Neural cell (in vitro differentiated cells): ENCODE results near the gene EEF1A1. TPM values are rescaled to one million over a fixed set of nuclear protein-coding genes. Genes with fewer than 3 reads are reported as not detected.

Source experiments
- H2AFZ ChIP-seq: fragments of 200-600, 300-800 bp; sonication (generic), shearing (Covaris generic); 2 replicates; pipeline ENCODE4 v1.6.0; 2014; ENCODE audit warnings: low read depth, mild to moderate bottlenecking, antibody characterized with exemption, low read length, moderate library complexity
- H3F3A ChIP-seq: fragments of 200-600 bp; shearing (Covaris generic); 2 replicates; pipeline ENCODE4 v1.6.1; 2016; ENCODE audit warnings: mild to moderate bottlenecking, moderate library complexity, mixed read lengths, antibody characterized with exemption, low read length; ENCODE audit not compliant: insufficient read depth, poor library complexity, severe bottlenecking
- H3K27ac ChIP-seq: fragments of 200-600, 300-800 bp; sonication (generic), shearing (Covaris generic); 2 replicates; pipeline ENCODE4 v1.5.1; 2014; ENCODE audit warnings: mild to moderate bottlenecking, low read length, moderate library complexity
- H3K27me3 ChIP-seq: fragments of 300-800, 200-600 bp; sonication (generic), shearing (Covaris generic); 2 replicates; pipeline ENCODE4 v1.6.0; 2014; ENCODE audit warnings: mild to moderate bottlenecking, low read depth, low read length, moderate library complexity; ENCODE audit not compliant: insufficient read depth
- H3K36me3 ChIP-seq: fragments of 300-800, 200-600 bp; sonication (generic), shearing (Covaris generic); 2 replicates; pipeline ENCODE4 v1.5.1; 2014; ENCODE audit warnings: mild to moderate bottlenecking, antibody characterized with exemption, low read length, moderate library complexity; ENCODE audit not compliant: insufficient read depth
- H3K4me2 ChIP-seq: fragments of 300-800, 200-600 bp; sonication (generic), shearing (Covaris generic); 2 replicates; pipeline ENCODE4 v1.6.0; 2014; ENCODE audit warnings: mild to moderate bottlenecking, low read length
- H3K4me3 ChIP-seq: fragments of 300-800, 200-600 bp; sonication (generic), shearing (Covaris generic); 2 replicates; pipeline ENCODE4 v1.5.1; 2014; ENCODE audit warnings: mild to moderate bottlenecking, low read length, moderate library complexity
- H3K79me2 ChIP-seq: fragments of 200-600 bp; shearing (Covaris generic); replicated peaks from 2 replicates; pipeline ENCODE4 v1.6.0; 2014; ENCODE audit warnings: mild to moderate bottlenecking, low read length, moderate library complexity; ENCODE audit not compliant: insufficient read depth
- H3K9ac ChIP-seq: fragments of 300-800, 200-600 bp; sonication (generic), shearing (Covaris generic); 2 replicates; pipeline ENCODE4 v1.6.1; 2016; ENCODE audit warnings: mild to moderate bottlenecking, low read length, mixed read lengths
- H3K9me2 ChIP-seq: fragments of 200-600 bp; shearing (Covaris generic); 2 replicates; pipeline ENCODE4 v1.6.1; 2016; ENCODE audit warnings: mild to moderate bottlenecking, low read length, mixed read lengths; ENCODE audit not compliant: insufficient read depth
- H3K9me3 ChIP-seq: fragments of 200-600, 300-800 bp; sonication (generic), shearing (Covaris generic); 2 replicates; pipeline ENCODE4 v1.6.1; 2016; ENCODE audit warnings: mild to moderate bottlenecking, mixed run types, low read length, moderate library complexity, mixed read lengths
- H4K20me1 ChIP-seq: fragments of 200-600 bp; shearing (Covaris generic); 2 replicates; pipeline ENCODE4 v1.6.1; 2016; ENCODE audit warnings: mild to moderate bottlenecking, mixed run types; ENCODE audit not compliant: insufficient read depth
- EP300 ChIP-seq: fragments of 450-650 bp; conservative IDR thresholded peaks from 2 replicates; pipeline ENCODE4 v1.6.1; 2014; ENCODE audit warnings: antibody characterized with exemption, mild to moderate bottlenecking, moderate library complexity; ENCODE audit not compliant: poor library complexity, severe bottlenecking
- EZH2 ChIP-seq: fragments of 200-600, 300-800 bp; shearing (Covaris generic), sonication (generic); IDR thresholded peaks from 2 replicates; pipeline ENCODE4 v1.6.1; 2014; ENCODE audit warnings: antibody characterized with exemption, low read length, borderline replicate concordance, mild to moderate bottlenecking; ENCODE audit not compliant: insufficient read depth, poor library complexity, severe bottlenecking
- MXI1 ChIP-seq: fragments of 450-650 bp; conservative IDR thresholded peaks from 2 replicates; pipeline ENCODE4 v1.6.1; 2014; ENCODE audit warnings: antibody characterized with exemption, mild to moderate bottlenecking; ENCODE audit not compliant: poor library complexity, severe bottlenecking
- POLR2AphosphoS5 ChIP-seq: IDR thresholded peaks from 2 replicates; pipeline ENCODE4 v1.6.1; 2012
- RAD21 ChIP-seq: fragments of 450-650 bp; conservative IDR thresholded peaks from 2 replicates; pipeline ENCODE4 v1.6.1; 2014; ENCODE audit warnings: antibody characterized with exemption, mild to moderate bottlenecking, moderate library complexity
- SMC3 ChIP-seq: fragments of 450-650 bp; conservative IDR thresholded peaks from 2 replicates; pipeline ENCODE4 v1.6.1; 2014; ENCODE audit warnings: antibody characterized with exemption, mild to moderate bottlenecking, moderate library complexity; ENCODE audit not compliant: poor library complexity
- TAF1 ChIP-seq: IDR thresholded peaks from 2 replicates; pipeline ENCODE4 v1.6.1; 2012; ENCODE audit warnings: low read depth
- polyA plus RNA-seq: library from polyadenylated mRNA; depleted of rRNA; stranded (reverse); fragments of >200 nt; gene quantifications from 2 replicates; pipeline ENCODE4 v1.2.3, GENCODE V29; 2014
- TF ChIP-seq, protein P1 (sequence below): fragments of 450-650 bp; IDR thresholded peaks from 2 replicates; pipeline ENCODE4 v1.5.1; 2014; ENCODE audit warnings: antibody characterized with exemption, mild to moderate bottlenecking, moderate library complexity; ENCODE audit not compliant: poor library complexity, severe bottlenecking
- TF ChIP-seq, protein P2 (sequence below): IDR thresholded peaks from 2 replicates; pipeline ENCODE4 v1.6.1; 2012; ENCODE audit warnings: borderline replicate concordance

Gene EEF1A1
- polyA plus RNA-seq, 1 donor from 2014 or later = 10,705 TPM

DNA sequence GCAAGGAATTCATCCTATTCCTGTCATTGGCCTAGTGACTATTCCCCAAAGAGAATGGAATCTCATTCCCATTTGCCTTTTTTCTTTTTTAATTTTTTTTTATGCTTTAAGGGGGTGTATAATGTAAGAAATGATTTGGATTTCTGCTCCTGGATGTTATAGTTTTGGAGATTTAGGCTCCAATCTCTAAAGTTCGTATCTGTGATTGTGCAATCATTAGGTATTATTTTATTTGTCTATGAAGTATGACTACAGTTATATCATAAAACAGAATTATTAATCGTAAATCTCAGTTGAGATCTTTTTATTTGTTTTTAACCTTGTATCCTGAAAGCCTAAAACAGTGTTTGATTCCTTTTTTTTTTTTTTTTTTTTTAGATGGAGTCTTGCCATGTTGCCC is 41.7 kb upstream of the EEF1A1 start:
- H3K36me3 ChIP-seq = no peaks in the 10 kb centered on the region
- no peak overlapping the region for H3K9ac ChIP-seq
- no peaks in the 10 kb centered on the region for H3K27me3 ChIP-seq
- H3F3A ChIP-seq = no peaks in the 10 kb centered on the region
- no peak for TF ChIP-seq MXI1
- TF ChIP-seq EZH2 = no peak
- TF ChIP-seq POLR2AphosphoS5 = no peak
- TF ChIP-seq, protein P1, sequence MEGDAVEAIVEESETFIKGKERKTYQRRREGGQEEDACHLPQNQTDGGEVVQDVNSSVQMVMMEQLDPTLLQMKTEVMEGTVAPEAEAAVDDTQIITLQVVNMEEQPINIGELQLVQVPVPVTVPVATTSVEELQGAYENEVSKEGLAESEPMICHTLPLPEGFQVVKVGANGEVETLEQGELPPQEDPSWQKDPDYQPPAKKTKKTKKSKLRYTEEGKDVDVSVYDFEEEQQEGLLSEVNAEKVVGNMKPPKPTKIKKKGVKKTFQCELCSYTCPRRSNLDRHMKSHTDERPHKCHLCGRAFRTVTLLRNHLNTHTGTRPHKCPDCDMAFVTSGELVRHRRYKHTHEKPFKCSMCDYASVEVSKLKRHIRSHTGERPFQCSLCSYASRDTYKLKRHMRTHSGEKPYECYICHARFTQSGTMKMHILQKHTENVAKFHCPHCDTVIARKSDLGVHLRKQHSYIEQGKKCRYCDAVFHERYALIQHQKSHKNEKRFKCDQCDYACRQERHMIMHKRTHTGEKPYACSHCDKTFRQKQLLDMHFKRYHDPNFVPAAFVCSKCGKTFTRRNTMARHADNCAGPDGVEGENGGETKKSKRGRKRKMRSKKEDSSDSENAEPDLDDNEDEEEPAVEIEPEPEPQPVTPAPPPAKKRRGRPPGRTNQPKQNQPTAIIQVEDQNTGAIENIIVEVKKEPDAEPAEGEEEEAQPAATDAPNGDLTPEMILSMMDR = no peak
- TF ChIP-seq RAD21 = no peak
- TF ChIP-seq SMC3 = no peak
- TF ChIP-seq, protein P2, sequence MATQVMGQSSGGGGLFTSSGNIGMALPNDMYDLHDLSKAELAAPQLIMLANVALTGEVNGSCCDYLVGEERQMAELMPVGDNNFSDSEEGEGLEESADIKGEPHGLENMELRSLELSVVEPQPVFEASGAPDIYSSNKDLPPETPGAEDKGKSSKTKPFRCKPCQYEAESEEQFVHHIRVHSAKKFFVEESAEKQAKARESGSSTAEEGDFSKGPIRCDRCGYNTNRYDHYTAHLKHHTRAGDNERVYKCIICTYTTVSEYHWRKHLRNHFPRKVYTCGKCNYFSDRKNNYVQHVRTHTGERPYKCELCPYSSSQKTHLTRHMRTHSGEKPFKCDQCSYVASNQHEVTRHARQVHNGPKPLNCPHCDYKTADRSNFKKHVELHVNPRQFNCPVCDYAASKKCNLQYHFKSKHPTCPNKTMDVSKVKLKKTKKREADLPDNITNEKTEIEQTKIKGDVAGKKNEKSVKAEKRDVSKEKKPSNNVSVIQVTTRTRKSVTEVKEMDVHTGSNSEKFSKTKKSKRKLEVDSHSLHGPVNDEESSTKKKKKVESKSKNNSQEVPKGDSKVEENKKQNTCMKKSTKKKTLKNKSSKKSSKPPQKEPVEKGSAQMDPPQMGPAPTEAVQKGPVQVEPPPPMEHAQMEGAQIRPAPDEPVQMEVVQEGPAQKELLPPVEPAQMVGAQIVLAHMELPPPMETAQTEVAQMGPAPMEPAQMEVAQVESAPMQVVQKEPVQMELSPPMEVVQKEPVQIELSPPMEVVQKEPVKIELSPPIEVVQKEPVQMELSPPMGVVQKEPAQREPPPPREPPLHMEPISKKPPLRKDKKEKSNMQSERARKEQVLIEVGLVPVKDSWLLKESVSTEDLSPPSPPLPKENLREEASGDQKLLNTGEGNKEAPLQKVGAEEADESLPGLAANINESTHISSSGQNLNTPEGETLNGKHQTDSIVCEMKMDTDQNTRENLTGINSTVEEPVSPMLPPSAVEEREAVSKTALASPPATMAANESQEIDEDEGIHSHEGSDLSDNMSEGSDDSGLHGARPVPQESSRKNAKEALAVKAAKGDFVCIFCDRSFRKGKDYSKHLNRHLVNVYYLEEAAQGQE = no peak
- TF ChIP-seq EP300 = no peak
- TF ChIP-seq TAF1 = no peak
- no peaks in the 10 kb centered on the region for H3K9me3 ChIP-seq
- no peak overlapping the region for H2AFZ ChIP-seq
- no peaks in the 10 kb centered on the region for H4K20me1 ChIP-seq
- no peak overlapping the region for H3K4me2 ChIP-seq
- H3K27ac ChIP-seq = no peak overlapping the region
- no peaks in the 10 kb centered on the region for H3K9me2 ChIP-seq
- no peak overlapping the region for H3K4me3 ChIP-seq
- H3K79me2 ChIP-seq = no peaks in the 10 kb centered on the region

DNA sequence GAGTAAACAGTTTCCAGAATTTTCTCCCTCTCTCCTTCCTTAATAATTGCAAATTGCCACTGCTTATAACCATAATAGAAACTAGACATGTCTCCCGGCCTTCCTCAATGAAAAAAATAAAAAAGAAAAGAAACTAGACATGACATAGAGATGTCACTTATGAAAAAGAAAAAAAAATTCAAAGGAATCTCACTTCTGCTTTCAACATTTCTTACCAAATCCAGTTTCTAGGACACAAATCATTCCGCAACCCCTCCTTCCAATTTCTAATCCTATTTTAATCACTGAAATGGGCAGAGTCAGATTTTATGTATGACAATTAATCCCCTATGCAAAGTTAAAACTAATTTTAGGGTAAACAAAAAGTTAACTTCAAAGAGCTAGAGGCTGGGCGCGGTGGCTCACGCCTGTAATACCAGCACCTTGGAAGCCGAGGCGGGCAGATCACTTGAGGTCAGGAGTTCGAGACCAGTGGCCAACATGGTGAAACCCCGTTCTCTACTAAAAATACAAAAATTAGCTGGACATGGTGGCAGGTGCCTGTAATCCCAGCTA is 40.1 kb upstream of the EEF1A1 start:
- no peaks in the 10 kb centered on the region for H3K36me3 ChIP-seq
- no peaks in the 10 kb centered on the region for H3K79me2 ChIP-seq
- H2AFZ ChIP-seq = no peak overlapping the region
- no peak overlapping the region for H3K9ac ChIP-seq
- H3F3A ChIP-seq = no peaks in the 10 kb centered on the region
- no peaks in the 10 kb centered on the region for H3K9me3 ChIP-seq
- no peaks in the 10 kb centered on the region for H3K27me3 ChIP-seq
- TF ChIP-seq, protein P1 = no peak
- TF ChIP-seq RAD21 (no peak), TAF1 (no peak), EZH2 (no peak), EP300 (no peak), MXI1 (no peak), SMC3 (no peak), POLR2AphosphoS5 (no peak)
- TF ChIP-seq, protein P2 = no peak
- H4K20me1 ChIP-seq = no peaks in the 10 kb centered on the region
- no peak overlapping the region for H3K4me2 ChIP-seq
- H3K4me3 ChIP-seq = no peak overlapping the region
- no peaks in the 10 kb centered on the region for H3K9me2 ChIP-seq
- no peak overlapping the region for H3K27ac ChIP-seq
